Fibroblast of lung (primary cell): Measurements from ENCODE around the gene FHOD3. TPM values are rescaled to one million over a fixed set of nuclear protein-coding genes. Genes with fewer than 3 reads are reported as not detected.

Source experiments
- DNase-seq, 2 donors: peaks; one replicate each; pipeline versions ENCODE4 v3.0.0 to v3.0.0-alpha.2; 2010; ENCODE audit warnings: low read depth in 2 of 2
- H2AFZ ChIP-seq: 2 replicates; pipeline ENCODE4 v1.5.1; 2012; ENCODE audit warnings: low read length, control low read depth, inconsistent platforms
- H3K27ac ChIP-seq: 2 replicates; pipeline ENCODE4 v1.5.1; 2011; ENCODE audit warnings: low read length, control low read depth; ENCODE audit not compliant: insufficient read depth
- H3K27me3 ChIP-seq: 2 replicates; pipeline ENCODE4 v1.5.1; 2011; ENCODE audit warnings: mild to moderate bottlenecking, low read length; ENCODE audit not compliant: control insufficient read depth, insufficient read depth
- H3K36me3 ChIP-seq: 2 replicates; pipeline ENCODE4 v1.5.1; 2011; ENCODE audit warnings: low read length; ENCODE audit not compliant: control insufficient read depth, insufficient read depth
- H3K4me1 ChIP-seq: 2 replicates; pipeline ENCODE4 v1.5.1; 2011; ENCODE audit warnings: low read length; ENCODE audit not compliant: control insufficient read depth, insufficient read depth; ENCODE audit errors: extremely low read depth
- H3K4me2 ChIP-seq: 2 replicates; pipeline ENCODE4 v1.5.1; 2011; ENCODE audit warnings: low read length, control low read depth; ENCODE audit not compliant: insufficient read depth; ENCODE audit errors: extremely low read depth
- H3K4me3 ChIP-seq, 4 experiments: fragments of 200-600 bp in 1 of 4; sonication (generic) in 1 of 4; replicated peaks in 1 of 4; 2 replicates each; pipeline ENCODE4 v1.5.1; 2011 to 2016; ENCODE audit warnings: low read length in 4 of 4, low read depth in 3 of 4, mild to moderate bottlenecking in 3 of 4, control low read depth in 2 of 4, inconsistent platforms in 1 of 4, mixed read lengths in 1 of 4; ENCODE audit not compliant: insufficient read depth in 1 of 4; ENCODE audit errors: control extremely low read depth in 1 of 4
- H3K79me2 ChIP-seq: 2 replicates; pipeline ENCODE4 v1.5.1; 2012; ENCODE audit warnings: mild to moderate bottlenecking, low read length, inconsistent platforms; ENCODE audit not compliant: control insufficient read depth, insufficient read depth
- H3K9ac ChIP-seq: 2 replicates; pipeline ENCODE4 v1.5.1; 2011; ENCODE audit warnings: mild to moderate bottlenecking, low read length, control low read depth; ENCODE audit not compliant: insufficient read depth
- H3K9me3 ChIP-seq: 2 replicates; pipeline ENCODE4 v1.5.1; 2012; ENCODE audit warnings: low read depth, low read length; ENCODE audit not compliant: control insufficient read depth, insufficient read depth
- H4K20me1 ChIP-seq: 2 replicates; pipeline ENCODE4 v1.5.1; 2011; ENCODE audit warnings: low read length; ENCODE audit not compliant: control insufficient read depth, insufficient read depth; ENCODE audit errors: extremely low read depth
- EZH2 ChIP-seq: IDR thresholded peaks from 2 replicates; pipeline ENCODE4 v1.5.1; 2012; ENCODE audit warnings: low read length, control low read depth, mild to moderate bottlenecking; ENCODE audit errors: missing control alignments
- polyA plus RNA-seq, 2 donors: library from polyadenylated mRNA; depleted of rRNA in 1 of 2; stranded (reverse) in 1 of 2; unstranded in 1 of 2; fragments of >200 nt; gene quantifications; 2 replicates each; pipeline ENCODE4 v1.2.1, GENCODE V29; 2011 to 2012; ENCODE audit warnings: missing spikeins in 1 of 2
- total RNA-seq: library from RNA; depleted of rRNA; stranded (reverse); fragments of >200 nt; gene quantifications from 2 replicates; pipeline ENCODE4 v1.2.1, GENCODE V29; 2014
- TF ChIP-seq, protein P1 (sequence below), 2 donors: IDR thresholded peaks in 1 of 2; conservative IDR thresholded peaks in 1 of 2; 1 replicate in 1 of 2; 2 replicates in 1 of 2; pipeline ENCODE4 v1.5.1; 2011 to 2012; ENCODE audit warnings: low read length in 2 of 2, control low read depth in 1 of 2, inconsistent platforms in 1 of 2, low read depth in 1 of 2, mild to moderate bottlenecking in 1 of 2

The FHOD3 gene
- total and polyA plus RNA-seq, 2 donors (not counting 1 experiment from before 2014, with no cell fraction given): 16.1 to 28.2 TPM

- Histone ChIP-seq H3K9me3 (no peaks in the 10 kb centered on the region), H3K36me3 (no peaks in the 10 kb centered on the region), H4K20me1 (no peaks in the 10 kb centered on the region), H3K9ac (no peak overlapping the region), H3K4me1 (no peaks in the 10 kb centered on the region), H3K27ac (no peak overlapping the region), H3K4me2 (no peak overlapping the region), H3K79me2 (no peaks in the 10 kb centered on the region), H3K27me3 (no peaks in the 10 kb centered on the region), H2AFZ (no peak overlapping the region), H3K4me3 (no peak overlapping the region)
- no peak for TF ChIP-seq EZH2
- TF ChIP-seq, protein P1, sequence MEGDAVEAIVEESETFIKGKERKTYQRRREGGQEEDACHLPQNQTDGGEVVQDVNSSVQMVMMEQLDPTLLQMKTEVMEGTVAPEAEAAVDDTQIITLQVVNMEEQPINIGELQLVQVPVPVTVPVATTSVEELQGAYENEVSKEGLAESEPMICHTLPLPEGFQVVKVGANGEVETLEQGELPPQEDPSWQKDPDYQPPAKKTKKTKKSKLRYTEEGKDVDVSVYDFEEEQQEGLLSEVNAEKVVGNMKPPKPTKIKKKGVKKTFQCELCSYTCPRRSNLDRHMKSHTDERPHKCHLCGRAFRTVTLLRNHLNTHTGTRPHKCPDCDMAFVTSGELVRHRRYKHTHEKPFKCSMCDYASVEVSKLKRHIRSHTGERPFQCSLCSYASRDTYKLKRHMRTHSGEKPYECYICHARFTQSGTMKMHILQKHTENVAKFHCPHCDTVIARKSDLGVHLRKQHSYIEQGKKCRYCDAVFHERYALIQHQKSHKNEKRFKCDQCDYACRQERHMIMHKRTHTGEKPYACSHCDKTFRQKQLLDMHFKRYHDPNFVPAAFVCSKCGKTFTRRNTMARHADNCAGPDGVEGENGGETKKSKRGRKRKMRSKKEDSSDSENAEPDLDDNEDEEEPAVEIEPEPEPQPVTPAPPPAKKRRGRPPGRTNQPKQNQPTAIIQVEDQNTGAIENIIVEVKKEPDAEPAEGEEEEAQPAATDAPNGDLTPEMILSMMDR (conservative IDR thresholded peaks at IDR 0.05 in 1 of 2, IDR thresholded peaks at IDR 0.05 in 1 of 2; ENCODE audit: low read depth in 1 of 2, low read length in 2 of 2): no peak
- no peak for DNase-seq
These were observed 358.4 kb downstream of the FHOD3 start for GRCh38 chr18:36655930-36656329.

DNA sequence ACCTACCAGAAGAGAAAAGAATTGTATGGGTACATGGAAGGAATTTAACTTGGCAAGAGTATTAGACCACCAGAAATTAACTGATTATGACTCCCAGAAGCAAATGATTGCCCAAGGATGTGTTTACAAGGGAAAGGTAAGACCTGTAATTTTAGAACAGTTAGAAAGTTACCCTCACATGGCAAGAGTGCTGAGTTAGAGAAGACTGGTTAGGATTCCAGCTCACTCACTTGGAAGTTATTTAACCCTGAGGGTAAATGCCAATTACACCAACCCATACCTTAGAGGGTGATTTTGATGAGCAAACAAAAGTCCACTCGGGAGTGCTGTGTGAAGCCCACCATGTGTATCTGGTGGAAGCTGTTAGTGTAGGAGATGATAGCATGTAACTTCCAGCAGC, 361.1 kb downstream of the FHOD3 start:
- H3K36me3 ChIP-seq: no peaks in the 10 kb centered on the region
- H4K20me1 ChIP-seq: no peaks in the 10 kb centered on the region
- H3K9me3 ChIP-seq: no peaks in the 10 kb centered on the region
- no peak overlapping the region for H2AFZ ChIP-seq
- H3K27ac ChIP-seq: no peak overlapping the region
- H3K27me3 ChIP-seq: no peaks in the 10 kb centered on the region
- no peaks in the 10 kb centered on the region for H3K79me2 ChIP-seq
- no peak overlapping the region for H3K4me3 ChIP-seq
- no peak for TF ChIP-seq EZH2
- TF ChIP-seq, protein P1 (conservative IDR thresholded peaks at IDR 0.05 in 1 of 2, IDR thresholded peaks at IDR 0.05 in 1 of 2; ENCODE audit: low read depth in 1 of 2, low read length in 2 of 2): no peak
- H3K4me1 ChIP-seq: no peaks in the 10 kb centered on the region
- H3K9ac ChIP-seq: no peak overlapping the region
- no peak for DNase-seq
- no peak overlapping the region for H3K4me2 ChIP-seq

DNA sequence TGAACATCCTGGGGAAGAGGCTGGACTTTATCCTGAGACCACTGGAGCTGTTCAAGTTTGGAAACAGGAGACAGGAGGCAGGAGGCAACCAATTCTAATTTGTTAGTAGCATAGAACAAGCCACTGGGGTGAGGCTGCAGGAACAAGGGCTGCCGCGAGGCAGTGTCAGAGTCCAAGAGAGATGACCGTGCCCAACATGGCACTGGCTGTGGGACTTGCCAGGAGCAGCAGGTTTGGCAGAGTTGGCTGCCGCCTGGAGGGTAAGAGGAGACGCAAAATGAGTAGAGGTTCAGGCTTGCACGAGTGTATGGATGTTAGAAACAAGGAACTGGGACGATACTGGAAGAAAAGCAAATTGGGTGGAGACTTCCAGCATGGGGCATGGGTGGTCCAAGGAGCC, 362.8 kb downstream of the FHOD3 start:
- no peak overlapping the region for H3K4me2 ChIP-seq
- no peaks in the 10 kb centered on the region for H3K79me2 ChIP-seq
- no peaks in the 10 kb centered on the region for H3K9me3 ChIP-seq
- no peaks in the 10 kb centered on the region for H3K36me3 ChIP-seq
- no peaks in the 10 kb centered on the region for H3K4me1 ChIP-seq
- DNase-seq: no peak
- no peak overlapping the region for H3K9ac ChIP-seq
- no peaks in the 10 kb centered on the region for H4K20me1 ChIP-seq
- H3K4me3 ChIP-seq: no peak overlapping the region
- no peak overlapping the region for H2AFZ ChIP-seq
- H3K27me3 ChIP-seq: no peaks in the 10 kb centered on the region
- H3K27ac ChIP-seq: no peak overlapping the region
- TF ChIP-seq, protein P1 (conservative IDR thresholded peaks at IDR 0.05 in 1 of 2, IDR thresholded peaks at IDR 0.05 in 1 of 2; ENCODE audit: low read depth in 1 of 2, low read length in 2 of 2): no peak
- no peak for TF ChIP-seq EZH2
